IMR-90 (cell line): Measurements from ENCODE around the gene NPTX2.

Experiments used
- BHLHE40 ChIP-seq: fragments of 150-350 bp; IDR thresholded peaks from 2 replicates; pipeline ENCODE4 v1.6.1; 2016; ENCODE audit warnings: mild to moderate bottlenecking, low read depth, low read length
- CEBPB ChIP-seq: IDR thresholded peaks from 2 replicates; pipeline ENCODE4 v1.6.1; 2012; ENCODE audit warnings: low read depth, low read length, improper control_type of control experiment
- CHD1 ChIP-seq: IDR thresholded peaks from 2 replicates; pipeline ENCODE4 v1.6.1; 2012; ENCODE audit warnings: low read depth, low read length, improper control_type of control experiment
- MAFK ChIP-seq: IDR thresholded peaks from 2 replicates; pipeline ENCODE4 v1.6.1; 2012; ENCODE audit warnings: low read depth, low read length, improper control_type of control experiment
- MAZ ChIP-seq: IDR thresholded peaks from 2 replicates; pipeline ENCODE4 v1.6.1; 2012; ENCODE audit warnings: low read depth, mild to moderate bottlenecking, low read length, improper control_type of control experiment, moderate library complexity, borderline replicate concordance
- NFE2L2 ChIP-seq: fragments of 150-350 bp; IDR thresholded peaks from 2 replicates; pipeline ENCODE4 v1.6.1; 2016; ENCODE audit warnings: low read depth, mild to moderate bottlenecking, low read length
- POLR2A ChIP-seq: IDR thresholded peaks from 2 replicates; pipeline ENCODE4 v1.6.1; 2012; ENCODE audit warnings: mild to moderate bottlenecking, low read depth, low read length
- RAD21 ChIP-seq: IDR thresholded peaks from 2 replicates; pipeline ENCODE4 v1.6.1; 2012; ENCODE audit warnings: low read length, improper control_type of control experiment
- RCOR1 ChIP-seq: IDR thresholded peaks from 2 replicates; pipeline ENCODE4 v1.6.1; 2012; ENCODE audit warnings: mild to moderate bottlenecking, low read length, improper control_type of control experiment; ENCODE audit not compliant: insufficient replicate concordance
- RFX5 ChIP-seq: IDR thresholded peaks from 2 replicates; pipeline ENCODE4 v1.8.0; 2012; ENCODE audit warnings: low read depth, mild to moderate bottlenecking, low read length, moderate library complexity
- SMC3 ChIP-seq: fragments of 150-350 bp; IDR thresholded peaks from 2 replicates; pipeline ENCODE4 v1.6.1; 2016; ENCODE audit warnings: low read depth, mild to moderate bottlenecking, antibody characterized with exemption, low read length, moderate library complexity
- TF ChIP-seq, protein P1 (sequence below): conservative IDR thresholded peaks from 2 replicates; pipeline ENCODE4 v1.5.1; 2012; ENCODE audit warnings: mild to moderate bottlenecking, low read depth, low read length, improper control_type of control experiment
- TF ChIP-seq, protein P2 (sequence below): fragments of 150-350 bp; IDR thresholded peaks from 2 replicates; pipeline ENCODE4 v1.6.1; 2017; ENCODE audit warnings: mild to moderate bottlenecking, antibody characterized with exemption, low read length, low read depth

- no peak for TF ChIP-seq SMC3
- TF ChIP-seq, protein P1, sequence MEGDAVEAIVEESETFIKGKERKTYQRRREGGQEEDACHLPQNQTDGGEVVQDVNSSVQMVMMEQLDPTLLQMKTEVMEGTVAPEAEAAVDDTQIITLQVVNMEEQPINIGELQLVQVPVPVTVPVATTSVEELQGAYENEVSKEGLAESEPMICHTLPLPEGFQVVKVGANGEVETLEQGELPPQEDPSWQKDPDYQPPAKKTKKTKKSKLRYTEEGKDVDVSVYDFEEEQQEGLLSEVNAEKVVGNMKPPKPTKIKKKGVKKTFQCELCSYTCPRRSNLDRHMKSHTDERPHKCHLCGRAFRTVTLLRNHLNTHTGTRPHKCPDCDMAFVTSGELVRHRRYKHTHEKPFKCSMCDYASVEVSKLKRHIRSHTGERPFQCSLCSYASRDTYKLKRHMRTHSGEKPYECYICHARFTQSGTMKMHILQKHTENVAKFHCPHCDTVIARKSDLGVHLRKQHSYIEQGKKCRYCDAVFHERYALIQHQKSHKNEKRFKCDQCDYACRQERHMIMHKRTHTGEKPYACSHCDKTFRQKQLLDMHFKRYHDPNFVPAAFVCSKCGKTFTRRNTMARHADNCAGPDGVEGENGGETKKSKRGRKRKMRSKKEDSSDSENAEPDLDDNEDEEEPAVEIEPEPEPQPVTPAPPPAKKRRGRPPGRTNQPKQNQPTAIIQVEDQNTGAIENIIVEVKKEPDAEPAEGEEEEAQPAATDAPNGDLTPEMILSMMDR: no peak
- TF ChIP-seq POLR2A: no peak
- no peak for TF ChIP-seq BHLHE40
- no peak for TF ChIP-seq CHD1
- no peak for TF ChIP-seq CEBPB
- no peak for TF ChIP-seq RCOR1
- TF ChIP-seq, protein P2, sequence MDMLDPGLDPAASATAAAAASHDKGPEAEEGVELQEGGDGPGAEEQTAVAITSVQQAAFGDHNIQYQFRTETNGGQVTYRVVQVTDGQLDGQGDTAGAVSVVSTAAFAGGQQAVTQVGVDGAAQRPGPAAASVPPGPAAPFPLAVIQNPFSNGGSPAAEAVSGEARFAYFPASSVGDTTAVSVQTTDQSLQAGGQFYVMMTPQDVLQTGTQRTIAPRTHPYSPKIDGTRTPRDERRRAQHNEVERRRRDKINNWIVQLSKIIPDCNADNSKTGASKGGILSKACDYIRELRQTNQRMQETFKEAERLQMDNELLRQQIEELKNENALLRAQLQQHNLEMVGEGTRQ: no peak
- TF ChIP-seq MAFK: no peak
- no peak for TF ChIP-seq NFE2L2
- no peak for TF ChIP-seq RFX5
- TF ChIP-seq RAD21: no peak
- TF ChIP-seq MAZ: no peak
Measured at GRCh38 chr7:98655611-98656010, 38.5 kb downstream of the NPTX2 start.
